Nephron (organoid): ENCODE results near the gene PMS1.

Experiments
- H3K27ac Mint-ChIP-seq, 3 experiments: 2 replicates each; pipeline ENCODE4 v1.8.0; 2020; ENCODE audit warnings: mixed read lengths in 3 of 3, mild to moderate bottlenecking in 2 of 3, moderate library complexity in 1 of 3
- H3K27me3 Mint-ChIP-seq: 2 replicates; pipeline ENCODE4 v1.8.0; 2021; ENCODE audit warnings: low read depth, mild to moderate bottlenecking, moderate library complexity, mixed read lengths
- H3K36me3 Mint-ChIP-seq: 2 replicates; pipeline ENCODE4 v1.8.0; 2020; ENCODE audit warnings: low read depth, mixed read lengths
- H3K4me1 Mint-ChIP-seq: 2 replicates; pipeline ENCODE4 v1.8.0; 2020; ENCODE audit warnings: mixed read lengths
- H3K4me3 Mint-ChIP-seq, 3 experiments: 2 replicates each; pipeline ENCODE4 v1.8.0; 2020; ENCODE audit warnings: mild to moderate bottlenecking in 3 of 3, mixed read lengths in 3 of 3, moderate library complexity in 2 of 3
- H3K9me3 Mint-ChIP-seq: 2 replicates; pipeline ENCODE4 v1.8.0; 2020; ENCODE audit warnings: mixed read lengths
- CTCF ChIP-seq, 3 experiments: fragments of 200-600 bp; sonication (generic); IDR thresholded peaks; one replicate each; pipeline ENCODE4 v1.5.0; 2021; ENCODE audit warnings: antibody characterized with exemption in 3 of 3; ENCODE audit not compliant: unreplicated experiment in 3 of 3

The PMS1 gene

GRCh38 chr2:189799030-189799331 is 14.7 kb downstream of the PMS1 start:
- no peak overlapping the region for H3K4me3 Mint-ChIP-seq
- no peak for TF ChIP-seq CTCF (IDR thresholded peaks at IDR 0.05; ENCODE audit: unreplicated experiment in 3 of 3)
- H3K36me3 Mint-ChIP-seq, result peaks cover 39% of the 10 kb centered on the region
- no peaks in the 10 kb centered on the region for H3K27me3 Mint-ChIP-seq
- no peaks in the 10 kb centered on the region for H3K9me3 Mint-ChIP-seq
- H3K27ac Mint-ChIP-seq, result no peak overlapping the region
- no peaks in the 10 kb centered on the region for H3K4me1 Mint-ChIP-seq

GRCh38 chr2:189799531-189799930 is 15.3 kb downstream of the PMS1 start:
- no peak overlapping the region for H3K27ac Mint-ChIP-seq
- no peak overlapping the region for H3K4me3 Mint-ChIP-seq
- no peak for TF ChIP-seq CTCF (IDR thresholded peaks at IDR 0.05; ENCODE audit: unreplicated experiment in 3 of 3)
- no peaks in the 10 kb centered on the region for H3K27me3 Mint-ChIP-seq
- no peaks in the 10 kb centered on the region for H3K4me1 Mint-ChIP-seq
- H3K36me3 Mint-ChIP-seq, result peaks cover 34% of the 10 kb centered on the region
- no peaks in the 10 kb centered on the region for H3K9me3 Mint-ChIP-seq

GRCh38 chr2:189802396-189802912 is 18.2 kb downstream of the PMS1 start:
- TF ChIP-seq CTCF (IDR thresholded peaks at IDR 0.05; ENCODE audit: unreplicated experiment in 3 of 3), result no peak
- no peaks in the 10 kb centered on the region for H3K9me3 Mint-ChIP-seq
- no peak overlapping the region for H3K27ac Mint-ChIP-seq
- no peak overlapping the region for H3K4me3 Mint-ChIP-seq
- H3K4me1 Mint-ChIP-seq, result no peaks in the 10 kb centered on the region
- no peaks in the 10 kb centered on the region for H3K27me3 Mint-ChIP-seq
- peaks cover 26% of the 10 kb centered on the region for H3K36me3 Mint-ChIP-seq

- no peaks in the 10 kb centered on the region for H3K4me1 Mint-ChIP-seq
- H3K9me3 Mint-ChIP-seq, result no peaks in the 10 kb centered on the region
- no peak overlapping the region for H3K27ac Mint-ChIP-seq
- peaks cover 25% of the 10 kb centered on the region for H3K36me3 Mint-ChIP-seq
- H3K27me3 Mint-ChIP-seq, result no peaks in the 10 kb centered on the region
- H3K4me3 Mint-ChIP-seq, result no peak overlapping the region
- TF ChIP-seq CTCF (IDR thresholded peaks at IDR 0.05; ENCODE audit: unreplicated experiment in 3 of 3), result no peak
Observed at GRCh38 chr2:189803431-189803830, 19.2 kb downstream of the PMS1 start.

GRCh38 chr2:189818249-189819038 is 34.2 kb downstream of the PMS1 start:
- no peak for TF ChIP-seq CTCF (IDR thresholded peaks at IDR 0.05; ENCODE audit: unreplicated experiment in 3 of 3)
- H3K4me3 Mint-ChIP-seq, result no peak overlapping the region
- no peaks in the 10 kb centered on the region for H3K4me1 Mint-ChIP-seq
- H3K9me3 Mint-ChIP-seq, result no peaks in the 10 kb centered on the region
- H3K36me3 Mint-ChIP-seq, result peaks cover 58% of the 10 kb centered on the region
- no peaks in the 10 kb centered on the region for H3K27me3 Mint-ChIP-seq
- no peak overlapping the region for H3K27ac Mint-ChIP-seq

- Mint-ChIP-seq H3K4me3 (no peak overlapping the region), H3K4me1 (no peaks in the 10 kb centered on the region), H3K9me3 (no peaks in the 10 kb centered on the region), H3K27ac (no peak overlapping the region), H3K27me3 (no peaks in the 10 kb centered on the region), H3K36me3 (peaks cover 50% of the 10 kb centered on the region)
- no peak for TF ChIP-seq CTCF (IDR thresholded peaks at IDR 0.05; ENCODE audit: unreplicated experiment in 3 of 3)
Observed at GRCh38 chr2:189819297-189819704, 35.1 kb downstream of the PMS1 start.
